HAP-1 (cell line): ENCODE data around the gene TPK1.
A peak's percentile ranks its signal among the peaks of the same experiment; 100 is the strongest.

Source experiments
- DNase-seq, 2 experiments: peaks; one replicate each; pipeline ENCODE4 v3.0.0-alpha.2; 2016 to 2020; ENCODE audit warnings: low spot score in 2 of 2
- H3K27me3 ChIP-seq: fragments of 250-450 bp; sonication (Bioruptor Pico); 2 replicates; pipeline ENCODE4 v1.5.1; 2020; ENCODE audit warnings: low read depth, mild to moderate bottlenecking, moderate library complexity
- H3K36me3 ChIP-seq: fragments of 250-450 bp; sonication (Bioruptor Pico); replicated peaks from 2 replicates; pipeline ENCODE4 v1.5.1; 2020; ENCODE audit warnings: mild to moderate bottlenecking
- H3K4me1 ChIP-seq: fragments of 250-450 bp; sonication (Bioruptor Pico); 2 replicates; pipeline ENCODE4 v1.5.1; 2020; ENCODE audit warnings: mild to moderate bottlenecking
- H3K4me3 ChIP-seq: fragments of 250-450 bp; sonication (Bioruptor Pico); 2 replicates; pipeline ENCODE4 v1.5.1; 2020; ENCODE audit warnings: mild to moderate bottlenecking, moderate library complexity
- H3K9me3 ChIP-seq: fragments of 250-450 bp; sonication (Bioruptor Pico); 2 replicates; pipeline ENCODE4 v1.5.1; 2020; ENCODE audit warnings: mild to moderate bottlenecking, moderate library complexity
- in situ Hi-C: fragments of 300-500 bp; cut with MboI; formaldehyde crosslinking; loops from 3 replicates; pipeline ENCODE4 v1.14.3; 2020; ENCODE audit warnings: low sequenced_read_pairs, inconsistent platforms, mixed read lengths

TPK1 gene

DNA sequence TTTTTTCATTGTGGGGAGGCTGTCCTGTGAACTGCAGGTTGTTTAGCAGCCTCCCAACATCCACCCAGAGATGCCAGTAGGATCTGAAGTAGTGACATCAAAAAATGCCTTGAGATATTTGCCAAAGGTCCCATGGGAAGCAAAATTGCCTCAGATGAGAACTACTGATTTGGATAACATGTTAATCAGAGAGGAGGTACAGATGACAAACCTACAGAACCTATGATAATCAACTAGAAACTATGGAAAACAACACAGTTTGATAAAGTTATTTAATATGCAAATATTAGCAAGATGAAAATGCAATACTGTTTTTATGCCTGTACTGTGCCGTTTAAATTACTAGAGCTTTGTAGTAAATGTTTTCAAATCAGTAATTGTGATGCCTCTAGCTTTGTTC lies 341.5 kb downstream of the TPK1 start:
- in situ Hi-C loops: no loop called here
- Histone ChIP-seq H3K36me3 (no peaks in the 10 kb centered on the region), H3K27me3 (no peaks in the 10 kb centered on the region), H3K4me3 (no peak overlapping the region), H3K4me1 (no peaks in the 10 kb centered on the region), H3K9me3 (0 out of 2 replicates have a peak, but pooled peaks cover 4% of the 10 kb centered on the region)
- DNase-seq: no peak

DNA sequence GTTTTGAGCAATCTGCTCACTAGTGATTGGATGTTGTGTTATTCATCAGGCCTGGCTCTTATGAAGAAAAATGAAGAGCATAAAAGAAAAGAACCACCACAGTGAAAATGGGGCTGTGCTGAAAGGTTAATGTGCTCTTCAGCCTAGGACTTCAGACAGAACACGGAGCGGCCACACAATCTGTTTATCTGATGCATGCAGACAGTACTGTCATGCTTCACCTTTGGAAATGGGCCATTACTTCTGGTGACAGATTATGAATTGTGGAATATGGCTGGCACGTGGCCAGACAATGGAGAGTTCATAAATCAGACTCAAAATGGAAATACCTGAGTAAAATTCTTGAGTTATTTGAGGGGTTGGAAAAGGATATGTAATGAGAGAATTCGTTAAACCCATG lies 346.3 kb downstream of the TPK1 start:
- no peaks in the 10 kb centered on the region for H3K27me3 ChIP-seq
- H3K9me3 ChIP-seq: 0 out of 2 replicates have a peak, but pooled peaks cover 3% of the 10 kb centered on the region
- H3K4me3 ChIP-seq: no peak overlapping the region
- in situ Hi-C loops: no loop called here
- no peaks in the 10 kb centered on the region for H3K4me1 ChIP-seq
- no peak for DNase-seq
- no peaks in the 10 kb centered on the region for H3K36me3 ChIP-seq

DNA sequence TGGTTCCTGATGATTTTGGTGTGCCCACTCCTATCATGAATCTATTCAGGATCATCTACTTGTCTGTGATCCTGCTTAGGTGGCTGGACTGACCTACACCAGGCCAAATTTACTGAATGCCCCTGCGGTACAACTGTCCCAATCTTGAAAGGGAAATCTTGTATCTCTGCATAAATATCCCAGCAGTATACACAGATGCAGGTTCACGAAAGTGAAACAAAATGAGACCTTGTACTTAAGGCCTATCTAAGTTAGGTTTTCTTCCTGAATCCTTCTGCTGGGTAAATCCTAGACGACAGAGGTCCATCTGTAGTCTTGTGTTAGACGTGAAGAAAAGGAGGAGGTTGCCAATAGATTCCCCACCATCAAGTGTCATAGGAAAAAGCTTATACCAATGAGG lies 346.9 kb downstream of the TPK1 start:
- DNase-seq: no peak
- no peaks in the 10 kb centered on the region for H3K36me3 ChIP-seq
- no peak overlapping the region for H3K4me3 ChIP-seq
- H3K4me1 ChIP-seq: no peaks in the 10 kb centered on the region
- no peaks in the 10 kb centered on the region for H3K9me3 ChIP-seq
- in situ Hi-C loops: no loop called here
- H3K27me3 ChIP-seq: no peaks in the 10 kb centered on the region

DNA sequence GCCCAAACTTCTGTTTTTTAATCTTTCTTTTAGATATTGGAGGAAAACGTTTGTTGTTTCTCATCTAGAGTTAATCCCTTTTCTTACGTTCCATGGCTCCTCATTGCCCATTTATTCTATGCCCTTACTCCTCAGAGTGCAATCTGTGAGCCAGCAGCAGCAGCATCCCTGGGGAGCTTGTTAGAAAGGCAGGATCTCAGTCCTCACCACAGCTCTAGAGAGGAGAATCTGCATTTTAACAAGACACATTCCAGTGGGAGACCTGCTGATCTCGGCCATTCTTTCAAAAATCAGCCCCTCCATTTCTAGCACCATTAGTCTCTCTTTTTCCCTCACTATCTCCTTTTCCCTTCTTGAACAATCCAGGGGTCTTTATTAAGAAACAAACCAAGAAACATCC lies 348.0 kb downstream of the TPK1 start:
- H3K27me3 ChIP-seq: no peaks in the 10 kb centered on the region

DNA sequence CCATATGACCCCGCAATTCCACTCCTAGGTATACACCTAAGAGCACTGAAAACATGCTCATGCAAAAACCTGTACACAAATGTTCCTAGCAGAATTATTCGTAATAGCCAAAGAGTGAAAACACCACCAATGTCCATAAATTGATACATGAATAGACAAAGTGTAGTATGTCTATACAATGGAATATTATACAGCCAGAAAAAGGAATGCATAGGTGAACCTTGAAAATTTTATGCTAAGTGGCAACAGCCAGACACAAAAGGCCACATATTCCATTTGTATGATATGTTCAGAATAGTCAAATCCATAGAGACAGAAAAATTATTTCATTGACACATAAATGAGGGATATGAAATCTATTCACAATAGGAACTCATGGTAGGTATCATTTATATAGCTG lies 351.4 kb downstream of the TPK1 start:
- H3K9me3 ChIP-seq: no peaks in the 10 kb centered on the region
- no peaks in the 10 kb centered on the region for H3K4me1 ChIP-seq
- no peak for DNase-seq
- no peak overlapping the region for H3K4me3 ChIP-seq
- H3K27me3 ChIP-seq: no peaks in the 10 kb centered on the region
- in situ Hi-C loops: no loop called here
- no peaks in the 10 kb centered on the region for H3K36me3 ChIP-seq

More for the DNA sequence above, 348.0 kb downstream of the TPK1 start:
- no peaks in the 10 kb centered on the region for H3K4me1 ChIP-seq
- no peaks in the 10 kb centered on the region for H3K36me3 ChIP-seq
- DNase-seq: peak in 1 of 2 experiments; percentile 12
- H3K9me3 ChIP-seq: no peaks in the 10 kb centered on the region
- H3K4me3 ChIP-seq: no peak overlapping the region
- in situ Hi-C loops: no loop called here

DNA sequence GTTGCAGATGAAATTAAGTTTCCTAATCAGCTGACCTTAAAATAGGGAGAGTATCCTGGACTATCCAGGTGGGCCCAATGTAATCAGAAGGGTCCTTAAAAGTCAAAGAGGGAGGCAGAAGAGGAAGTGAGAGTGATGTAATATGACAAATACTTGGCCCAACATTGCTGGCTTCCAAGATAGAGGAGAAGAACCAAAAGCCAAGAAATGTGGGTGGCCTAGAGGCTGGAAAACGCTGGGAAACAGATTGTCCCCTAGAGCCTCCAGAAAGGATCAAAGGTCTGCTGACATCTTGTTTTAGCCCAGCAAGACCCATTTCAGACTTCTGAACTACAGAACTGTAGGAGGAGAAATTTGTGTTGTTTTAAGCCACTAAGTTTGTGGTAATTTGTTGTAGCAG lies 352.7 kb downstream of the TPK1 start:
- no peak for DNase-seq
- Histone ChIP-seq H3K9me3 (no peaks in the 10 kb centered on the region), H3K27me3 (no peaks in the 10 kb centered on the region), H3K4me1 (no peaks in the 10 kb centered on the region), H3K36me3 (no peaks in the 10 kb centered on the region), H3K4me3 (no peak overlapping the region)
- in situ Hi-C loops: no loop called here

DNA sequence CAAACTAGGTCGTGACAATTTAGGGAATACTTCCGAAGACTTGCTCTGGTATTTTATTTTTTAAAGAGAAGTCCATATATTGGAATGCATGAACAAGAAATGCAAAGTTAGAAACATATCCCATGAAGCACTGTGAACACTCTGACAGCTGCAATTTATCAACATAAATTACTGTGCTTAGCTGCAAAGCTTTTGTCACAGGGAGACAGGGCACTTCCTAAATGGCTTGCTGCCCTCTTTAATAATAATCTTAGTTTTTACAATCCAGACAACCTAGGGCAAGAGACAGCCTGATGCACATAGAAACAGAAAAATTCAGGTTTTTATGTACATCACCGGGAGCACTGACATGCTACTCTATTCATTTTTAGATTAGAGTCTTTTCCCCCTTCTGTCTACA lies 354.0 kb downstream of the TPK1 start:
- Histone ChIP-seq H3K4me1 (no peaks in the 10 kb centered on the region), H3K36me3 (no peaks in the 10 kb centered on the region), H3K27me3 (no peaks in the 10 kb centered on the region), H3K9me3 (no peaks in the 10 kb centered on the region), H3K4me3 (no peak overlapping the region)
- in situ Hi-C loops: no loop called here
- DNase-seq: no peak

DNA sequence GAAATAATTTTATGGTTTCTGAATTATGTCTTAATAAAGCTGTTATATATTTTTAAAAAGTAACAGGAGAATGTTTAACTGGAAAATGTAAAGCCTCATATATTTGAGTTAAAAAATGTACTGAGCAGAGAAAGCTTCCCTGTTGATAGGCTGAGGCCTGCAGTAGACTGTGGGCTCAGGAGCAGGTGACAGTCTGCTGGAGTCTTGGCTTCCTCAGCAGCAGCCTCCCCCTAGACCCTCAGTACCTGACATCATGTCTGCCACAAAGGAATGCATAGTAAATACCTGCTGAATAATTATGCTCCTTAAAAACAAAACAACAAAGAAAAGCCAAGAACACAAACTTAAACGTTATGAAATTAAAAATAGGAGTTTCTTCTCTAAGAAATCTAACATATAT lies 358.5 kb downstream of the TPK1 start:
- Histone ChIP-seq H3K36me3 (no peaks in the 10 kb centered on the region), H3K9me3 (no peaks in the 10 kb centered on the region), H3K27me3 (no peaks in the 10 kb centered on the region), H3K4me1 (no peaks in the 10 kb centered on the region), H3K4me3 (no peak overlapping the region)
- in situ Hi-C loops: no loop called here
- DNase-seq: no peak

DNA sequence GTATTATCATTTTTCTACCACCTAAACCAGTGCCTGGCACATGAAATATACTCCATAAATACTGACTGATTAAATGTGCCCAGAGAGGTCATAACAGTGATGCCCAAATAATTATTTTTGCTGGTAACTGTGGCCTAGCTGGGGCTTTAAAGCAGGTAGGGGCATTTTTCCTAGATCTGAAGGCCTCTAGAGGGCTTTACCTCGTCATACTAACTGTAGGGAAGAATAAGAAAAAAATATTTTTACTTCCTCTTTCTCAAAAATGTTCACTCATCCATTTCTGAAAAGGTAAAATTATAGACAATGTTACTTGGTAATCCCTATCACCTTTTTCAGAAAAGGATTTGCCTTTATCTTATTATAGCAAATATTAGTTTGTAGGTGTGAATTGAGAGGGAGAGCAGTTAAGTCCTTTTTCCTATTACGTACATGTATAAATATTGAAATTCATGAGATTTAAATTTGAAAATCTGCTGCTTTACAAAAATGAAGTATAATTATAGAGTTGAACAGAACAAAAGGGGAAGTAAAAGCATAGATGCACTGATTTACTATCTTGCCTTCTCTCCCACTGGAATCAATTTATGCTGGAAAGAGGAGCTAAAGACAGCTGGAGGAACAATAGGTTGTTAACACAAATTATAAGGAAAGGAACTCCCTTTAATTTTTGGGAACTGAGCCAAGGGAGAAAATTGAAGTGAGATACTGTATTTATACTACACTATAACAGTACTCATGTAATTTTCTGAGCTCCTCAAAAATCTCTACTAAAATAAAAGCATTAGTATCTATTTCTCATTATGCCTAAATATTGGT lies 360.8 kb downstream of the TPK1 start:
- Histone ChIP-seq H3K36me3 (no peaks in the 10 kb centered on the region), H3K9me3 (no peaks in the 10 kb centered on the region), H3K27me3 (no peaks in the 10 kb centered on the region), H3K4me1 (no peaks in the 10 kb centered on the region), H3K4me3 (no peak overlapping the region)
- in situ Hi-C loops: no loop called here
- DNase-seq: no peak

DNA sequence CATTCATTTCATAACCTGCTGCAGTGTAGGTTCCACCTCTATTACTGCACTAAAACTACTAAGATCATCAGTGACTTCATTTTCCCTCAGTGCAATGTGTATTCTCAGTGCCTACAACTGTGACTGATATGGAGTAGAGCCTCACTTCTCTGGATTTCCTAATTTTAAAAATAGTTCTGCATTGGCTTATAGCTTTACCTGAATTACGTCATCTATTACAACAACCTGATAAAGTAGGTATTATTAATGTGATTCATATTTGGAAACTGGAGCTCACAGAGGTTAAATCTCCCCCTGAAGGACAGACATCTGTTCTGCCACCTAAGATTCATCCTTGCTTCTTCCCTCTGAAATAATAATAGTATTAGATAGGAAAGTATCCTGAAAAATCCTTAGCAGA lies 361.5 kb downstream of the TPK1 start:
- Histone ChIP-seq H3K4me3 (no peak overlapping the region), H3K36me3 (no peaks in the 10 kb centered on the region), H3K4me1 (no peaks in the 10 kb centered on the region), H3K27me3 (no peaks in the 10 kb centered on the region), H3K9me3 (no peaks in the 10 kb centered on the region)
- no peak for DNase-seq
- in situ Hi-C loops: no loop called here

DNA sequence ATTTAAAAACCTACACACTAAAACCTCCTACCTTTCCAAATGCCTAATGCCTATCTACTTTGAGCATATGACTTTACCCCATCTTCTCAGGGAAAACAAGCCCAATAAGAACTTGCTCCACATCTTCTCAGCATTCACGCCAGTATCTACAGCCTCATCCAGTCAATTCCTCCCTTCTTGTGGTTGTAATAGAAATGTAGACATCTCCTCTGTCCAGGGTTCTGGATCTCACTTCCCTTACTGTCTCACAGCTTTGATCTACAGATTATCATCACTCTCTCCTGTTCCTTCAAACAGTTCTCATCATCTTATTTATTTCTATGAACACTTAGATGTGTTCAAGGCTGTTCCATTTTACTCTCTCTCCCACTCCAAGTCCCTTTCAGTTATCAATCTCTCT lies 361.9 kb downstream of the TPK1 start:
- H3K4me3 ChIP-seq: no peak overlapping the region
- no peak for DNase-seq
- H3K4me1 ChIP-seq: no peaks in the 10 kb centered on the region
- H3K9me3 ChIP-seq: no peaks in the 10 kb centered on the region
- in situ Hi-C loops: no loop called here
- H3K36me3 ChIP-seq: no peaks in the 10 kb centered on the region
- no peaks in the 10 kb centered on the region for H3K27me3 ChIP-seq

DNA sequence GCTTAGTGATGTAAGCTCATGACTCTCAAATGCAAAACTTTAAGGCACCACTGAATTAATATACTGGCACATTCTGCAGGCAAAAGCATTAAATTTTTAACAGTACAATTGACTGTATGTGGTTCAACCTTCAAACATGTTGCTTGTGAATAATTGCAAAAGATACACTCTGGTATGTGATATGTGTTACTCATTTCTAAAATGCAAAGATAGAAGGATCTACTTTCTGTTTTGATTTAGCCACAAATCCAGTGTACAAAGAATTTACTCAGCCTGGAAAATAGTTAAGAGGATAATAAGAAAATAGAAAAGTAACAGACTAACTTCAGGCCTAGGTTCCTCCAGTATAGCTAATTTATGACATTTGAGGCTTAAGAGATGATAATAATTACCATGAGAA lies 365.8 kb downstream of the TPK1 start:
- Histone ChIP-seq H3K36me3 (no peaks in the 10 kb centered on the region), H3K9me3 (no peaks in the 10 kb centered on the region), H3K27me3 (no peaks in the 10 kb centered on the region), H3K4me1 (no peaks in the 10 kb centered on the region), H3K4me3 (no peak overlapping the region)
- in situ Hi-C loops: no loop called here
- no peak for DNase-seq

DNA sequence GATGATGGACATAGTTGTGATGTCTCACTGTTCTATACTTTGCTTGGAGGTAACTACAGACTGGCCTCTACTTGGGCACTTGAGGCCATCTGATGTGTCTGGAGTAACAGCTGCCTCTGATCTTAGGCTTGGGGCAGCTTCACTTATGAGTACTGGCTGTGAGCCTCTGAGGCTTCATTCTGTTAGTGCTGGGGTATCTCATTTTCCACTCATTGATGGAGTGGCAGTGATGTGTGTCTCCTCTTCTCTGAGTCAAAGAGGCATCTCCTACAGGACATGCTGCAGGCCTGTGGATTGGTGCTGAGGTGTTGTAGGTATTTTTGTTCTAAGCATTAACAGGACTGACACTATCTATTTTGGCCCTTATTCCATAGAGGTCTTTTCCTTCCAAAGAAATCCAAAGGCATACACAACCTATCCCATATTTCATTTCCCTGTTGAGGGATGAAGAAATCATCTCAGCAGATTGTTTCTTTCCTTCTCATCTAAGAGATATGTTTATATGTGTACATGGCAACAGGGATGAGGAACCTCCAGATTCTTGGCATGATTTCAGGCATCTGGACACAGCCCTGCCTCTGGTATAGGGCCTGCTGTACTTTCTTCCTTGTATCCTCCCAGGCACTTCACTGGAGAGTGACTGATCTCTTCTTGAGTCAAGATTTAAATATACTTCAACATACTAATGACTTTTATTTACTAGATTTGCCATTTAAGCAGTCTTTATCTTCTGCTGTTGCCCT lies 366.7 kb downstream of the TPK1 start:
- no peak for DNase-seq
- in situ Hi-C loops: no loop called here
- H3K4me1 ChIP-seq: no peaks in the 10 kb centered on the region

DNA sequence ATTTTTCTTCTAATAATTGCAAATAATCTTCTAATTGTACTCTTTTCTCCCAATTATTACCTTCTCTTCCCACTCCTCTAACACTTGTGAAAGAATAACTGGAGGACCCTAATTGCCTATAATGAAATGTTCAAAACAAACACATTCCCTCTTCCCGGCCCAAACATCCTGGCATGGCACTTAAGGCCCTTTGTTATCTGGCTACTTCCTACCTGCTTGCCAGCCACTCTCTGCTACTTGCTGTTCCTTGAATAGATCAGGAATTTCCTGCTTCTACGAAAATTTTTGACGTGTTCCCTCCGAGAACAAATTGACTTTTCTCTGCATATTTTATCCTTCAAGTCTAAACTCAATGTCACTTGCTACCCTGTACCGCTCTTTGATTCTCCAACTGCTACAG lies 376.2 kb downstream of the TPK1 start:
- no peak for DNase-seq
- H3K4me1 ChIP-seq: no peaks in the 10 kb centered on the region
- H3K27me3 ChIP-seq: no peaks in the 10 kb centered on the region
- H3K4me3 ChIP-seq: no peak overlapping the region
- no peaks in the 10 kb centered on the region for H3K36me3 ChIP-seq
- in situ Hi-C loops: no loop called here
- no peaks in the 10 kb centered on the region for H3K9me3 ChIP-seq

More for the DNA sequence above, 366.7 kb downstream of the TPK1 start:
- Histone ChIP-seq H3K9me3 (no peaks in the 10 kb centered on the region), H3K27me3 (no peaks in the 10 kb centered on the region), H3K4me3 (no peak overlapping the region), H3K36me3 (no peaks in the 10 kb centered on the region)
